DND-41 (cell line): ENCODE measurements around the gene LRRC34.

Experiments
- CTCF ChIP-seq: IDR thresholded peaks from 2 replicates; pipeline ENCODE4 v1.5.1; 2012; ENCODE audit warnings: borderline replicate concordance, low read length, moderate library complexity, mild to moderate bottlenecking; ENCODE audit not compliant: poor library complexity, severe bottlenecking; ENCODE audit errors: extremely low read depth
- EZH2 ChIP-seq: IDR thresholded peaks from 3 replicates; pipeline ENCODE4 v1.6.1; 2012; ENCODE audit warnings: borderline replicate concordance, low read depth, mild to moderate bottlenecking, moderate library complexity, low read length, inconsistent platforms; ENCODE audit not compliant: severe bottlenecking

GRCh38 chr3:169841171-169841570 is 28.5 kb upstream of the LRRC34 start:
- TF ChIP-seq CTCF: no peak
- no peak for TF ChIP-seq EZH2
